ENCODE data around the gene SLC52A1.

DNA sequence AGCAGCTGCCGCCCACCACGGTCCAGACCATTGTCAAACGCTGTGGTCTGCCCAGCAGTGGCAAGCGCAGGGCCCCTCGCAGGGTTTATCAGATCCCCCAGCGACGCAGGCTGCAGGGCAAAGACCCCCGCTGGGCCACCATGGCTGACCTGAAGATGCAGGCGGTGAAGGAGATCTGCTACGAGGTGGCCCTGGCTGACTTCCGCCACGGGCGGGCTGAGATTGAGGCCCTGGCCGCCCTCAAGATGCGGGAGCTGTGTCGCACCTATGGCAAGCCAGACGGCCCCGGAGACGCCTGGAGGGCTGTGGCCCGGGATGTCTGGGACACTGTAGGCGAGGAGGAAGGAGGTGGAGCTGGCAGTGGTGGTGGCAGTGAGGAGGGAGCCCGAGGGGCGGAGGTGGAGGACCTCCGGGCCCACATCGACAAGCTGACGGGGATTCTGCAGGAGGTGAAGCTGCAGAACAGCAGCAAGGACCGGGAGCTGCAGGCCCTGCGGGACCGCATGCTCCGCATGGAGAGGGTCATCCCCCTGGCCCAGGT, 13.0 kb downstream of the SLC52A1 start:
- TF ChIP-seq POLR2A (IDR thresholded peaks at IDR 0.05) = no peak
- TF ChIP-seq, protein P1, sequence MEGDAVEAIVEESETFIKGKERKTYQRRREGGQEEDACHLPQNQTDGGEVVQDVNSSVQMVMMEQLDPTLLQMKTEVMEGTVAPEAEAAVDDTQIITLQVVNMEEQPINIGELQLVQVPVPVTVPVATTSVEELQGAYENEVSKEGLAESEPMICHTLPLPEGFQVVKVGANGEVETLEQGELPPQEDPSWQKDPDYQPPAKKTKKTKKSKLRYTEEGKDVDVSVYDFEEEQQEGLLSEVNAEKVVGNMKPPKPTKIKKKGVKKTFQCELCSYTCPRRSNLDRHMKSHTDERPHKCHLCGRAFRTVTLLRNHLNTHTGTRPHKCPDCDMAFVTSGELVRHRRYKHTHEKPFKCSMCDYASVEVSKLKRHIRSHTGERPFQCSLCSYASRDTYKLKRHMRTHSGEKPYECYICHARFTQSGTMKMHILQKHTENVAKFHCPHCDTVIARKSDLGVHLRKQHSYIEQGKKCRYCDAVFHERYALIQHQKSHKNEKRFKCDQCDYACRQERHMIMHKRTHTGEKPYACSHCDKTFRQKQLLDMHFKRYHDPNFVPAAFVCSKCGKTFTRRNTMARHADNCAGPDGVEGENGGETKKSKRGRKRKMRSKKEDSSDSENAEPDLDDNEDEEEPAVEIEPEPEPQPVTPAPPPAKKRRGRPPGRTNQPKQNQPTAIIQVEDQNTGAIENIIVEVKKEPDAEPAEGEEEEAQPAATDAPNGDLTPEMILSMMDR (IDR thresholded peaks at IDR 0.05) = no peak
